Activated CD4-positive, alpha-beta T cell treated with anti-CD3 and anti-CD28 coated beads for 36 hours (primary cell): Measurements from ENCODE around the gene TULP3. TPM values are rescaled to one million over a fixed set of nuclear protein-coding genes. Genes with fewer than 3 reads are reported as not detected.
A peak's percentile ranks its signal among the peaks of the same experiment; 100 is the strongest.

ENCODE experiments used
- ATAC-seq: fragments of 200-7000 bp; cut with Tn5 transposase; one replicate; pipeline ENCODE4 v1.10.0; 2021; ENCODE audit warnings: mild to moderate bottlenecking, moderate library complexity
- CTCF ChIA-PET: fragments of 350-600 bp; sonication (Branson Sonifier 250); formaldehyde crosslinking; loops from one replicate; lab custom pipeline; 2021; ENCODE audit warnings: antibody characterized with exemption; lab: Charles Lee
- POLR2A ChIA-PET: fragments of 350-600 bp; sonication (Branson Sonifier 250); formaldehyde crosslinking; loops from one replicate; lab custom pipeline; 2021; ENCODE audit warnings: antibody characterized with exemption, inconsistent platforms; lab: Charles Lee
- DNase-seq: peaks from one replicate; pipeline ENCODE4 v3.0.0-alpha.2; 2020
- H3K27ac Mint-ChIP-seq: one replicate; pipeline ENCODE4 v1.8.0; 2021; ENCODE audit warnings: mixed read lengths
- H3K27me3 Mint-ChIP-seq: one replicate; pipeline ENCODE4 v1.8.0; 2021; ENCODE audit warnings: mixed read lengths
- H3K36me3 Mint-ChIP-seq: one replicate; pipeline ENCODE4 v1.8.0; 2021; ENCODE audit warnings: low read depth, mixed read lengths
- H3K4me1 Mint-ChIP-seq: one replicate; pipeline ENCODE4 v1.8.0; 2021; ENCODE audit warnings: mixed read lengths
- H3K4me3 Mint-ChIP-seq: one replicate; pipeline ENCODE4 v1.8.0; 2021; ENCODE audit warnings: mild to moderate bottlenecking, moderate library complexity, mixed read lengths
- H3K9me3 Mint-ChIP-seq: one replicate; pipeline ENCODE4 v1.8.0; 2021; ENCODE audit warnings: low read depth, mixed read lengths
- intact Hi-C, 2 experiments: fragments of 100-400 bp; cut with DNase I in 1 of 2; cut with micrococcal nuclease in 1 of 2; formaldehyde crosslinking; loops; one replicate each; pipeline versions ENCODE4 v1.14.2 to v1.15.1; 2022 to 2024; cut with DNase I, micrococcal nuclease
- total RNA-seq, 2 experiments: library from RNA; stranded (reverse); gene quantifications; one replicate each; pipeline ENCODE4 v1.2.3, GENCODE V29; 2021

The TULP3 gene
- total RNA-seq, 2 experiments from 2014 or later: 5.9 to 7.3 TPM

GRCh38 chr12:2930865-2931264, 40.2 kb downstream of the TULP3 start:
- POLR2A ChIA-PET: no interaction called here

GRCh38 chr12:2933586-2933985, 42.9 kb downstream of the TULP3 start:
- Mint-ChIP-seq H3K4me3 (no peak overlapping the region), H3K27me3 (no peaks in the 10 kb centered on the region), H3K36me3 (peaks cover 10% of the 10 kb centered on the region), H3K4me1 (no peaks in the 10 kb centered on the region), H3K27ac (no peak overlapping the region), H3K9me3 (no peaks in the 10 kb centered on the region)
- intact Hi-C loops: no loop called here
- ATAC-seq (no peak), DNase-seq (no peak)
- POLR2A ChIA-PET: no interaction called here
- CTCF ChIA-PET: interaction anchor here (1.2 to 2.1 kb wide), 3 partner anchors 9 to 150 kb away, joined by 3 to 10 read pairs (median 3); no protein-coding TSS in a partner anchor

More at GRCh38 chr12:2930865-2931264, 40.2 kb downstream of the TULP3 start:
- H3K9me3 Mint-ChIP-seq: no peaks in the 10 kb centered on the region
- H3K4me1 Mint-ChIP-seq: peaks cover under 1% of the 10 kb centered on the region
- intact Hi-C loops: loop anchor here in 1 of 2 experiments (1.0 kb wide), 1 partner anchor 22 kb away; no protein-coding TSS in a partner anchor
- H3K27me3 Mint-ChIP-seq: no peaks in the 10 kb centered on the region
- H3K36me3 Mint-ChIP-seq: peaks cover 14% of the 10 kb centered on the region
- no peak overlapping the region for H3K4me3 Mint-ChIP-seq
- ATAC-seq (no peak), DNase-seq (no peak)
- H3K27ac Mint-ChIP-seq: no peak overlapping the region
- CTCF ChIA-PET: interaction anchor here (0.6 kb wide), 2 partner anchors 87 to 536 kb away, joined by 3 to 4 read pairs; no protein-coding TSS in a partner anchor

GRCh38 chr12:2934371-2934770, 43.7 kb downstream of the TULP3 start:
- Mint-ChIP-seq H3K9me3 (no peaks in the 10 kb centered on the region), H3K36me3 (peaks cover 10% of the 10 kb centered on the region), H3K27me3 (no peaks in the 10 kb centered on the region), H3K27ac (no peak overlapping the region), H3K4me3 (no peak overlapping the region), H3K4me1 (no peaks in the 10 kb centered on the region)
- ChIA-PET POLR2A (interaction anchor here (0.6 kb wide), 1 partner anchor 28 kb away, joined by 4 read pairs; no protein-coding TSS in a partner anchor), CTCF (interaction anchor here (1.1 to 1.3 kb wide), 2 partner anchors 9 to 10 kb away, joined by 3 to 5 read pairs; no protein-coding TSS in a partner anchor)
- DNase-seq (no peak), ATAC-seq (no peak)
- intact Hi-C loops: no loop called here

- no peaks in the 10 kb centered on the region for H3K4me1 Mint-ChIP-seq
- ChIA-PET CTCF (no interaction called here), POLR2A (no interaction called here)
- ATAC-seq: no peak
- no peak for DNase-seq
- peaks cover 3% of the 10 kb centered on the region for H3K36me3 Mint-ChIP-seq
- no peaks in the 10 kb centered on the region for H3K27me3 Mint-ChIP-seq
- intact Hi-C loops: no loop called here
- H3K27ac Mint-ChIP-seq: no peak overlapping the region
- no peaks in the 10 kb centered on the region for H3K9me3 Mint-ChIP-seq
- H3K4me3 Mint-ChIP-seq: no peak overlapping the region
Observed at GRCh38 chr12:2936301-2936700, 45.6 kb downstream of the TULP3 start.

- CTCF ChIA-PET: interaction anchor here (0.5 kb wide), 1 partner anchor 375 kb away, joined by 3 read pairs; no protein-coding TSS in a partner anchor
- Mint-ChIP-seq H3K4me3 (no peak overlapping the region), H3K27ac (no peak overlapping the region), H3K36me3 (peaks cover 3% of the 10 kb centered on the region), H3K4me1 (no peaks in the 10 kb centered on the region), H3K27me3 (no peaks in the 10 kb centered on the region), H3K9me3 (no peaks in the 10 kb centered on the region)
- intact Hi-C loops: no loop called here
- POLR2A ChIA-PET: no interaction called here
- DNase-seq: no peak
- ATAC-seq: no peak
Observed at GRCh38 chr12:2937500-2937899, 46.8 kb downstream of the TULP3 start.

GRCh38 chr12:2939191-2939590, 48.5 kb downstream of the TULP3 start:
- Mint-ChIP-seq H3K9me3 (no peaks in the 10 kb centered on the region), H3K4me3 (no peak overlapping the region), H3K4me1 (no peaks in the 10 kb centered on the region), H3K27me3 (no peaks in the 10 kb centered on the region), H3K36me3 (peaks cover 3% of the 10 kb centered on the region), H3K27ac (no peak overlapping the region)
- intact Hi-C loops: no loop called here
- ChIA-PET POLR2A (no interaction called here), CTCF (interaction anchor here (0.7 kb wide), 1 partner anchor 52 kb away, joined by 3 read pairs; no protein-coding TSS in a partner anchor)
- DNase-seq: no peak
- no peak for ATAC-seq

- no peak overlapping the region for H3K4me3 Mint-ChIP-seq
- intact Hi-C loops: no loop called here
- CTCF ChIA-PET: no interaction called here
- H3K36me3 Mint-ChIP-seq: no peaks in the 10 kb centered on the region
- DNase-seq (no peak), ATAC-seq (no peak)
- POLR2A ChIA-PET: no interaction called here
- H3K27ac Mint-ChIP-seq: no peak overlapping the region
- no peaks in the 10 kb centered on the region for H3K27me3 Mint-ChIP-seq
- no peaks in the 10 kb centered on the region for H3K9me3 Mint-ChIP-seq
- H3K4me1 Mint-ChIP-seq: no peaks in the 10 kb centered on the region
Observed at GRCh38 chr12:2940564-2940963, 49.9 kb downstream of the TULP3 start.

GRCh38 chr12:2941524-2941923, 50.8 kb downstream of the TULP3 start:
- Mint-ChIP-seq H3K27ac (no peak overlapping the region), H3K9me3 (no peaks in the 10 kb centered on the region), H3K4me3 (no peak overlapping the region), H3K4me1 (no peaks in the 10 kb centered on the region), H3K36me3 (no peaks in the 10 kb centered on the region), H3K27me3 (no peaks in the 10 kb centered on the region)
- intact Hi-C loops: no loop called here
- ChIA-PET POLR2A (no interaction called here), CTCF (interaction anchor here (4.6 kb wide), 1 partner anchor 88 kb away, joined by 34 read pairs; no protein-coding TSS in a partner anchor)
- DNase-seq (no peak), ATAC-seq (no peak)

GRCh38 chr12:2944401-2945047, 53.8 kb downstream of the TULP3 start:
- ChIA-PET CTCF (interaction anchor here (0.5 to 4.6 kb wide), 26 partner anchors 9 to 1793 kb away, joined by 3 to 34 read pairs (median 4); no protein-coding TSS in a partner anchor), POLR2A (interaction anchor here (0.5 to 0.6 kb wide), 2 partner anchors 91 to 1725 kb away, joined by 3 to 5 read pairs; no protein-coding TSS in a partner anchor)
- H3K4me1 Mint-ChIP-seq: no peaks in the 10 kb centered on the region
- H3K4me3 Mint-ChIP-seq: no peak overlapping the region
- H3K27ac Mint-ChIP-seq: no peak overlapping the region
- intact Hi-C loops: loop anchor here (1.0 to 2.0 kb wide), 4 partner anchors 56 to 91 kb away; partner anchors contain the start of genes FOXM1 (in 1 of the 2) and RHNO1 (in 1 of the 2)
- no peaks in the 10 kb centered on the region for H3K36me3 Mint-ChIP-seq
- no peaks in the 10 kb centered on the region for H3K9me3 Mint-ChIP-seq
- ATAC-seq (peak; percentile 86), DNase-seq (peak; percentile 83)
- H3K27me3 Mint-ChIP-seq: peaks cover 3% of the 10 kb centered on the region

GRCh38 chr12:2949411-2949810, 58.7 kb downstream of the TULP3 start:
- POLR2A ChIA-PET: interaction anchor here (0.7 kb wide), 1 partner anchor 76 kb away, joined by 3 read pairs; no protein-coding TSS in a partner anchor
- Mint-ChIP-seq H3K9me3 (no peaks in the 10 kb centered on the region), H3K4me1 (no peaks in the 10 kb centered on the region), H3K27ac (no peak overlapping the region), H3K36me3 (no peaks in the 10 kb centered on the region), H3K4me3 (no peak overlapping the region), H3K27me3 (peaks cover 6% of the 10 kb centered on the region)
- ATAC-seq (no peak), DNase-seq (no peak)
- intact Hi-C loops: no loop called here
- CTCF ChIA-PET: interaction anchor here (0.6 to 0.9 kb wide), 3 partner anchors 10 to 350 kb away, joined by 3 to 4 read pairs (median 3); no protein-coding TSS in a partner anchor

- Mint-ChIP-seq H3K4me1 (peaks cover 17% of the 10 kb centered on the region), H3K4me3 (no peak overlapping the region), H3K9me3 (no peaks in the 10 kb centered on the region), H3K27ac (no peak overlapping the region), H3K27me3 (peaks cover 38% of the 10 kb centered on the region), H3K36me3 (no peaks in the 10 kb centered on the region)
- no peak for ATAC-seq
- CTCF ChIA-PET: interaction anchor here (0.5 kb wide), 1 partner anchor 86 kb away, joined by 3 read pairs; no protein-coding TSS in a partner anchor
- no peak for DNase-seq
- intact Hi-C loops: no loop called here
- POLR2A ChIA-PET: no interaction called here
Observed at GRCh38 chr12:2955888-2956287, 65.2 kb downstream of the TULP3 start.
